Heart left ventricle (tissue), 16 donors: Measurements from ENCODE around the gene CIAO3. TPM values are rescaled to one million over a fixed set of nuclear protein-coding genes. Genes with fewer than 3 reads are reported as not detected.
A peak's percentile ranks its signal among the peaks of the same experiment; 100 is the strongest.

Experiments
- ATAC-seq, 4 donors: fragments of 200-7000 bp; cut with Tn5 transposase; one replicate each; pipeline ENCODE4 v1.9.1; 2020 to 2022; ENCODE audit warnings: moderate library complexity in 4 of 4, mild to moderate bottlenecking in 3 of 4, moderate number of reproducible peaks in 1 of 4
- DNase-seq, 5 donors: peaks; one replicate each; pipeline ENCODE4 v3.0.0-alpha.2; 2020
- H3K27ac ChIP-seq, 12 donors: fragments of 200-600 bp; sonication (generic) in 4 of 12; one replicate each; pipeline versions ENCODE4 v1.5.0 to v1.8.0; 2016 to 2022; ENCODE audit warnings: mild to moderate bottlenecking in 2 of 12
- H3K27me3 ChIP-seq, 9 donors: fragments of 200-600 bp; sonication (generic) in 2 of 9; one replicate each; pipeline versions ENCODE4 v1.5.1 to v1.8.0; 2016 to 2022; ENCODE audit warnings: mild to moderate bottlenecking in 3 of 9
- H3K36me3 ChIP-seq, 9 donors: fragments of 200-600 bp; sonication (generic) in 2 of 9; one replicate each; pipeline versions ENCODE4 v1.5.0 to v1.8.0; 2018 to 2022; ENCODE audit warnings: mild to moderate bottlenecking in 2 of 9
- H3K4me1 ChIP-seq, 12 donors: fragments of 200-600 bp; sonication (generic) in 4 of 12; one replicate each; pipeline versions ENCODE4 v1.5.0 to v1.8.0; 2016 to 2022; ENCODE audit warnings: mild to moderate bottlenecking in 3 of 12
- H3K4me3 ChIP-seq, 12 donors: fragments of 200-600 bp; sonication (generic) in 4 of 12; one replicate each; pipeline versions ENCODE4 v1.5.0 to v1.8.0; 2017 to 2022; ENCODE audit warnings: mild to moderate bottlenecking in 9 of 12, moderate library complexity in 4 of 12
- H3K9me3 ChIP-seq, 12 donors: fragments of 200-600 bp; sonication (generic) in 4 of 12; one replicate each; pipeline versions ENCODE4 v1.5.0 to v1.8.0; 2016 to 2022; ENCODE audit warnings: mild to moderate bottlenecking in 1 of 12
- CTCF ChIP-seq, 12 donors: fragments of 200-600 bp; sonication (generic) in 4 of 12; IDR thresholded peaks; one replicate each; pipeline versions ENCODE4 v1.5.0 to v1.8.0; 2018 to 2022; ENCODE audit warnings: antibody characterized with exemption in 12 of 12, mild to moderate bottlenecking in 5 of 12
- POLR2A ChIP-seq, 2 donors: fragments of 450-650 bp; IDR thresholded peaks; one replicate each; pipeline ENCODE4 v1.6.1; 2017; ENCODE audit warnings: antibody characterized with exemption in 2 of 2, mild to moderate bottlenecking in 2 of 2, moderate library complexity in 2 of 2
- WGBS, 4 donors: extraction: QIAGEN DNeasy Blood & Tissue Kit in 2 of 4; methylation state at CpG; one replicate each; pipeline versions ENCODE4 v1.1.5 to v1.1.7; 2013 to 2018; 5-methylcytosine and 5-hydroxymethylcytosine counted together
- intact Hi-C, 10 donors: fragments of 100-400 bp; cut with DNase I; formaldehyde crosslinking; loops; one replicate each; pipeline versions ENCODE4 v1.11.1 to v1.14.2; 2022
- polyA plus RNA-seq, 2 donors: library from polyadenylated mRNA; stranded (reverse); fragments of 200-250 nt; gene quantifications; one replicate each; pipeline ENCODE4 v1.2.3, GENCODE V29; 2013
- total RNA-seq, 9 donors: library from RNA; depleted of rRNA in 2 of 9; stranded (reverse); fragments of >200 nt in 2 of 9; fragmentation: NEBNext Ultra II Directional in 3 of 9; extraction: Animal tissue kit (Norgen Biotek cat#: 25700) in 3 of 9; gene quantifications; one replicate each; pipeline versions ENCODE4 v1.1.0 to v1.2.4, GENCODE V29; 2016 to 2023
- donor health status: ischemic (EF 13 %, LVEDD 7.1; RV severe dilation, severe dysfunction).
- donor health status: healthy with polysubstance abuse.
- donor health status: DM: no; HTN: yes; CAD: no.
- donor health status: DM: no; HTN: no; CAD: no.
- donor health status: ischemic (EF 25% LVEDD 6.9; RV normal size, moderate dysfunction).
- donor health status: ischemic (EF 25% LVEDD 5.7; RV mildly dilated, moderate dysfunction).
- donor health status: healthy.
- donor health status: DM: yes; HTN: yes; CAD: no.
- donor health status: ischemic (EF 35%, LVEDD 5.7; RV mildly dilated, moderate dysfunction).
- donor health status: nonischemic (EF 11% LVEDD 7.7; RV severe dilation, severe dysfunction).
- donor health status: DM: yes; HTN: yes; CAD: no.
- donor health status: PGD.
- donor health status: ischemic (EF 29% LVEDD 5.4; RV normal size, mild dysfunction).
- donor health status: nonischemic (EF 23%, LVEDD 6.1; RV moderate dilation, normal function).

Gene CIAO3
- total and polyA plus RNA-seq, 11 donors: 21.4 to 41.5 (median 28.2) TPM

GRCh38 chr16:729768-730665 lies 10.8 kb downstream of the CIAO3 start:
- Histone ChIP-seq H3K27ac (no peak overlapping the region), H3K36me3 (peaks cover 0 to 47% (median 34%) of the 10 kb centered on the region in 9 donors), H3K4me3 (no peak overlapping the region), H3K4me1 (peaks cover 8 to 33% (median 22%) of the 10 kb centered on the region in 12 donors), H3K9me3 (no peaks in the 10 kb centered on the region), H3K27me3 (peaks cover 0 to 24% (median 0%) of the 10 kb centered on the region in 9 donors)
- DNase-seq: peak in 3 of 5 donors; percentile 19 to 25 (median 23)
- no peak for ATAC-seq
- WGBS, 4 donors: 90 to 95% (median 92%) methylated on average over 17 to 37 of the region's 37 CpGs
- no peak for TF ChIP-seq POLR2A (IDR thresholded peaks at IDR 0.05)
- TF ChIP-seq CTCF (IDR thresholded peaks at IDR 0.05): no peak
- intact Hi-C loops: no loop called here

GRCh38 chr16:728890-729744 lies 11.7 kb downstream of the CIAO3 start:
- H3K9me3 ChIP-seq: no peaks in the 10 kb centered on the region
- peaks cover 0 to 38% (median 25%) of the 10 kb centered on the region in 9 donors for H3K36me3 ChIP-seq
- DNase-seq: peak in 3 of 5 donors; percentile 20 to 33 (median 30)
- H3K4me3 ChIP-seq: peak overlapping the region in 5 of 12 donors; percentile 56 to 65 (median 62)
- intact Hi-C loops: no loop called here
- peaks cover 8 to 33% (median 22%) of the 10 kb centered on the region in 12 donors for H3K4me1 ChIP-seq
- ATAC-seq: no peak
- peaks cover 0 to 24% (median 0%) of the 10 kb centered on the region in 9 donors for H3K27me3 ChIP-seq
- WGBS, 4 donors: 42 to 83% (median 62%) methylated on average over 27 to 55 of the region's 55 CpGs
- no peak overlapping the region for H3K27ac ChIP-seq
- TF ChIP-seq POLR2A (IDR thresholded peaks at IDR 0.05): no peak

GRCh38 chr16:728131-728889 lies 12.5 kb downstream of the CIAO3 start:
- Histone ChIP-seq H3K36me3 (peaks cover 0 to 31% (median 17%) of the 10 kb centered on the region in 9 donors), H3K4me3 (peak overlapping the region; percentile 38 to 65 (median 60)), H3K27me3 (peaks cover 0 to 24% (median 0%) of the 10 kb centered on the region in 9 donors), H3K9me3 (no peaks in the 10 kb centered on the region), H3K27ac (no peak overlapping the region), H3K4me1 (peaks cover 8 to 33% (median 22%) of the 10 kb centered on the region in 12 donors)
- intact Hi-C loops: no loop called here
- 1 to 2% (median 1%) methylated on average over 25 to 80 of the region's 80 CpGs; no CpG with 5 or more reads in 1 of the 4 donors for WGBS, 4 donors
- TF ChIP-seq CTCF (IDR thresholded peaks at IDR 0.05) (no peak), POLR2A (IDR thresholded peaks at IDR 0.05) (no peak)
- DNase-seq (peak; percentile 61 to 82 (median 70)), ATAC-seq (peak; percentile 13 to 53 (median 40))
